GM19240 (cell line): ENCODE data around the gene APP.

Source experiments
- DNase-seq: peaks from one replicate; pipeline ENCODE4 v3.0.0; 2011; ENCODE audit warnings: low spot score; ENCODE audit not compliant: insufficient read length

Gene APP

DNA sequence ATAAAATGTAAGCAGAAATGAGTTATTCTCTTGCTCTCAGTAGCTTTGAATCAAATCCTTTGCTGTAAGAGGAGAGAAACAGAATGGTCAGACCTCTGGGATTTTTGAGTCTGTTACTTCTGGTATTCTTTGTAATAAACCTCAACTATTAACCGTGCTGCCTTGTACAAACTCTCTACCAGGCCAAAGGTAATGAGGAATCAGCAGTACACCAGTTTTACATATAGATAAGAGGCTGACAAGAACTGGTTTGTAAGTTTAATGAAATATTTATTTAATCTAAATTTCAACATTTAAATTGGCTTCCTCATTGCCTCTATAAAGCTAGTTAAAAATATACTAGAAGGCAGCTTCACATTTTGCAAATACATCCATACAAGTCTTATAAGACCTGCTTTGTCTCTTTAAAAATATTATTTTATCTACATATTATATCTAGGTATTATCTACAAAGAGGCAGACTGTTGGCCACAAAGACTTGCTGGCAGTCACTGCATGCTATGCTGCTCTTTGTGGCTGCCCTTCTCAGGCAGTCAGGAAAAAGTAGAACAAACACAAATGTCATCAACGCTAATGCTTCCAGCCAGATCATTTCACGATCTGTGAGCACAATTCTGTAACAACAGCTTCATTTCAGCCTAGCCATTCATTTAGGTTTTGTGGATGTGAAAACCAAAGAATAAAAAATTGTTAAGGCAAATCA lies 262.8 kb downstream of the APP start:
- no peak for DNase-seq

DNA sequence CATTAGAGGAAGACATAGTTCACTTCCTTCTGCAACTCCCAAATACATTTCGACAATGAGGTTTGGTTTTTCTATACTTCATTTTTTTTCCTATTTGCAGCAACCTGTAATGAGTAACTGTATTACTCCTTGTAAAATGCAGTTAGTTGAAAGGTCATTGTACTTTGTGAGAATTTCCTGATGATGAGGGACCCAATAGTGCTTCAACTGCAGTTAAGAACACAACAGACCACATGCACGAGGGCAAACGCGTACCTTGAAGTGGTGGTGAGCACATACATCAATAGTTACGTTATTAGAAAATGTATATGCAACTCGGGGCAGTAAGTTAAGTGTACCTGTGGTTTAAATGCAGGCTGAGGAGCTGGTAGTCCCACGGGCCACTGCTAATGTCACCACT lies 264.0 kb downstream of the APP start:
- no peak for DNase-seq

DNA sequence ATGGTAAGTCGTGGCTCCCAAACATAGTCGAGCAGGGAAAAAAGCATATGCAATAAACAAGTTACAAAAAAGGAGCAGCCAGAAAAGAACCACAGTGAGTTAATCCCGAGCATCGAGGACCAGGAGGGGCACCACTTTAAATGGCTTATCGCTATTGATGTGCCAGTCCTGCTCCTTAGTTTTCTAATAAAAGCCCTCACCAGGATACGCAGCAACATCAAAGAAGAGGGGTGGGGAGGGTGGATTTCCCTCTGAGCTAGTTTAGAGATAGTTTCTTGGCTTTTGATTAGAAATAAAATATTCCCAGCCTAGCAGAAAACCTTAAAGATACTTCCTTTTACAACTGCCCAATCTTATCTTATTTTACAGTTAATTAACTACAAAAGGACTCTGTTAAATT lies 265.4 kb downstream of the APP start:
- DNase-seq, result no peak

DNA sequence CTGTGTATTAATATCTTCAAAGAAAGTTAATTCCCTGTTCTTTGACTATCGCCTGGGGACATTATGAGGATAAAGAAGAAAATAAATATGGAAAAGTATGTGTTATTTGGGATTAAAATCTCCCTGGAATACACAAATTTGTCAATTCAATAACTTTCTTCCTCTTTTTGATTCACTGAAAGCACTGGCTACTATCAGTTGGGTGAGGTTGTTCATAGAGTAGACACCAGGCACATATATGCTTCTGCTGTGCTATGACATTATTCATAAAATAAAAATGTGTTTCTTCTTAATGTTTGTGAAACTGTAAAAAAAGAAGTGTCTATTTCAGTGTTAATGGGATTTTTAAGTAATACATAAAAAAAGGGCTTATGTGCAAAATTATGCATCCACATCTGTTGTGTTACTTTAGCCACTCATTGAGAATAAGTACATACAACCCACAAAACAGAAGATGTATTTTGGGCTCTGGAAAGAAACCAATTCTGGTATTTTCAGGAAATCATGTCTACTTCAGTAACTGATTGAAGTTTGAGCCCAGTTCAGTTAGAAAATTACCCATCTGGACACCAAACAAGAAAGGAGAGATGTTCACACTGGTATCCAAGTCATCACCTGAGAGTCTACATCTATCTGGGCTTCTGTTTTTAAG lies 266.4 kb downstream of the APP start:
- DNase-seq, result no peak

DNA sequence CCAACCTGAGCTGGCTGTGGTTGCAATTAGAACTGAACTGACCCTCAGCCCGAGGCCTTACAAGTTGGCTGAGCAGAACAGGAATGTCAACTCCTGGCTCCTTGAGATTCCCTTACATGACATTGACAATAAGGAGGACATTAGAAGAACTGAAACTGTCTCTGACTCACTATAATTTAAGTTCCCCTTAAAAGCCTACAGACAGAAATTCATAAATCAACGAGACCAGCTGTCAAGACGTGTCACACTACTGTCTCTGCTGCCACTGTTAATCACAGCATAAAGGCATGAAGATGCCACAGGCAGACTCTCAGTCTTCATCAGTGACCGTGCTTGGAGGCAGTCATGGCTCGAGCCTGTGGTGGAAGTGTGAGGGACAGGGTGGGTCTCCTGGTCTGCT lies 267.0 kb downstream of the APP start:
- no peak for DNase-seq

DNA sequence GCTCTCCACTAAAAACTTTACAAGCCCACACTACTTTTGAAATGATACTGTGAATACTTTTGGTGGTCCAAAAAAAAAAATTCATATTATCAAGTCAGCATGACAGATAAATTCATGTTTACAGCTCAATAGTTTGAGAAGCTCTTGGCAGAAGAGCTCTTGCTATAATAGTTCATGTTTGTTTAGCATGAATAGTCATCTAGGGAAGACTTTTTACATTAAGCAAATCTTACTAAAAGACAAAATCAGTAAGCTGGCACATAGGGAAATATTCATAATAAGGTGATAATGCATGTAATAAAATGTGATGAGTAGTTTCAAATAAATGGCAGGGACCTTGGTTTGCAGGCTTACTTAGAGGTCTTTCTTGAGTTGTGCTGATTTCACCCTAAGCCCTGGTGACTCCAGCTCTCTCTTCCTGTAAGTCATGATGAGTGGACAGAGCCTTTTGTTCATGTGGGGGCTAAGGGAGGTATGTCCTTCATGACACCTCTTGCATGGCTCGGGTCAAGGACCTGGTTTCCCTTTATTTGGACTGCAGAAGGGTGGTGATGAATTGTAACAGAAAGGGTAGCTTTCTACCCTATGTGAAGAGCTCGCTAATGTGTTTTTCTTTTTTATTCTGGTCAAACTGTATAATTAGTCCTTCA lies 269.1 kb downstream of the APP start:
- no peak for DNase-seq

DNA sequence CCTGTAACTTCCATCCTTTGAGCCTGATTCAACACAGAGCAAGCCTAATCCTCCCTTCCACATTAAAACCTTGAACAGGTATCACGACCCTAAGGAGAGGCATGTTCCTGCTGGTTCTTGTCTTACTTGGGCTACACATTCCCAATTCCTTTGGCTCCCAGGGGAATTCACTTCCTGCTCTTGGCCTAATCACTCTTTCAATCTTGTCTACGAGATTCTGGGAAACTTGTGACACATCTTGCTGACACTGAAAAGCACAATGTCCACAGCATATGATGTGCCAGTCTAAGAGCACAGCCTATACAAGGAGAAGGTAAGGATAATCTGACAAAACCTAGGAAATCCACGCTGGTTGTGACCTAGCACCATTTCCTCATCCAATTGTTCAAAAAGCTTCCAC lies 271.9 kb downstream of the APP start:
- no peak for DNase-seq

DNA sequence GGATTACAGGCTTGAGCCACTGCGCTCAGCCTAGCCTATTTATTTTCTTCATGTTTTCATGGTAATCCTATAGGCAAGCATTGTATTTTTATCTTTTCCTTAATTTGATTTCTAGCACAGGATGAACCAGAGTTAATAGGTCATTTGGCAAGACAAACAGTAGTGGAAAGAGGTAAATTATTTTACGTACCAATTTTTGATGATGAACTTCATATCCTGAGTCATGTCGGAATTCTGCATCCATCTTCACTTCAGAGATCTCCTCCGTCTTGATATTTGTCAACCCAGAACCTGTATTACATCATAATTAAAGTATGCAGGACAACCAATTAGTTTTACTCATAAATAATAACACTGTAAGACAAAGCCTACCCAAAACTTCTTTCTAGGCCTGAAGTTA lies 273.2 kb downstream of the APP start:
- DNase-seq, result no peak

DNA sequence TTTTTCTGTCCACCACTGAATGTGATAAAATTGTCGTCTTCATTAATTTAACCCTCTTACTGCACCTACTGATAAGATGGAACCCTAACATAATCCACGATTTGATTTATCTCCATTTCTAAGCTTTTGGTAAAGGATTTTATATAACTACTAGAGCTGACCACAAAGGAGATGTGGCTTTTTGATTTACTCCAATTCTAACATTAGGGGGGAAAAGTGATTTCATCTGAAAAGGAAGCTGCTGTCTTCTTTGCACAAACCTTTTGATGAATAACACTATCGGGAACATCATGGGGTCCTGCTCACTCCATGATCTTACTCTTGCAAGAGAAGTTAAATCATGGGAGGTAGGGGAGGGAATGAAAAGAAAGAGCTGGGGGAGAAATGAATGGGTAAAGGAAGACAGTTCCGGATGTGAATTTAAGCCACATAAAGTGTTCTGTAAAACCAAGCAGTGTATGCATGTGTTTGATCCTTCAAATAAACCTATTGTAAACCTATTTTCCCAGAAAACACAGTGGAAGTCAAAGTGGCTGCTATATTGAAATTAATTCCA lies 274.0 kb downstream of the APP start:
- DNase-seq, result no peak

DNA sequence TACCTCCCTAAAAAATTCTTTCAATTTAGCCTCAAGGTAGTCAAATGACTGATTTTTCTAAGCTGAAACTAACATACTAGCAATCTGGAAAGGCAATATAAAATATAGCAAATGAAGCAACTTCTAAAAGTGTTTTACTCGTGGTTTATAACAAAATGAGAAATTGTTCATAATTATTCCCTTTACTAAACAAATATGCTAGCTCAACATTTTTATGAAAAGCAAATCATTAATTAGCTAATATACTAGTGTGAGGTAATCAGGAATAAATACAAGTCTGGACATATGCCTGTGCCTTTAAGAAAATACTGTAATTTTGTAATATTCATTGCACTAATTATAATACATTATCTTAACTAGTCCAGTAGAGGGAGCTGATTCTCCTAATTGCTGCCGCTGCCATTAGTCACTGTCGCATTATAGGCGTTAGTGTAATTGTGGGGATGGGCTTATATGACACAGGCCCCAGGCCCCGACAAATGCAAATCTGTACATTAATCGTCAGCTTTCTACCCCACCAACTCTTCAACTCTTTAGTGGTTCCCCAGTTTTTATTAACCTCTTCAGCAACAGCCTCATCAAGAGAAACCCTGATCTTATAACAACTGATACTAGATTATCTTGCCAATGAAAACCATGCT lies 274.9 kb downstream of the APP start:
- DNase-seq, result no peak

DNA sequence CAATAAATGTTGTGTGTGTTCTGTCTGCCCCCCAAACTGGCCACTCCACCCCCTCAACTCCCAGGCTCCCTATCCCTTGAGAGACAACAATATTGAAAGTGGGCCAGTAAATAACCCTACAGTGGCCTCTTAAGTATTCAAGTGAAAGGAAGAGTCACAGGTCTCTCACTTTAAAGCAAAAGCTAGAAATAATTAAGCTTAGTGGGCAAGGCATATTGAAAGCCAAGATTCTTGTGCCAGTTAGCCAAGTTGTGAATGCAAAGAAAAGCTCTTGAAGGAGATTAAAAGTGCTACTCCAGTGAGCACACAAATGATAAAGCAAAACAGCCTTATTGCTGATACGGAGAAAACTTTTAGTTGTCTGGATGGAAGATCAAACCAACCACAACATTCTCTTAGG lies 277.4 kb downstream of the APP start:
- no peak for DNase-seq

DNA sequence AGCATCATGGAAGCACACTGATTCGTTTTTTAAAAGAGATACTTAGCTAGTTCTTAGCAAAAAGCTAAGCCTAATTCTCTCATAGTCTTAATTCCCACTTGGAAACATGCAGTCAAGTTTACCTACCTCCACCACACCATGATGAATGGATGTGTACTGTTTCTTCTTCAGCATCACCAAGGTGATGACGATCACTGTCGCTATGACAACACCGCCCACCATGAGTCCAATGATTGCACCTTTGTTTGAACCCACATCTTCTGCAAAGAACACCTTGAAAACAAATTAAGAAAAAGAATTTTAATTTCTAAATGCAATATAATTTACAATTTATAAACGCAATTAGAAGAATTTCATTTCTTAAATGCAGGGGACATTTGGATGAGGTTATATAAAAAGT lies 279.0 kb downstream of the APP start:
- DNase-seq, result no peak

DNA sequence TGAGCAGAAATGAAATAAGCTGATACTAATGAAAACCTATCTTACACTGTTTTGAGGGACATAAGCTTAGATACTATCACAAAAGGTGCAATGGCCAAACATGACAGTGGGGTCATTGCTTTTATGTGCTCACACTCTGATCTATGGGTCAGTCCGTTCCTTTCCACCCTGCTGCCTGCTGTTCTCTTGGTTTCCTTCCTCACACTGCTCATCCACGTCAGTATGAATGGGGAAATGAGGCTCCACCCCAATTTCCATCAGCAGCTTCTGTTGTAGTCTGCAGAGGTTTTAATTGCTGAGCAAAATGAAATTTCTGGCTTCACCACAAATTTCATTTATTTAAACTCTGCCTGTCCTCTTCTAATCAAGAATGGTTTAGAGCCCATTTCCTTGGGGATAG lies 280.6 kb downstream of the APP start:
- no peak for DNase-seq

DNA sequence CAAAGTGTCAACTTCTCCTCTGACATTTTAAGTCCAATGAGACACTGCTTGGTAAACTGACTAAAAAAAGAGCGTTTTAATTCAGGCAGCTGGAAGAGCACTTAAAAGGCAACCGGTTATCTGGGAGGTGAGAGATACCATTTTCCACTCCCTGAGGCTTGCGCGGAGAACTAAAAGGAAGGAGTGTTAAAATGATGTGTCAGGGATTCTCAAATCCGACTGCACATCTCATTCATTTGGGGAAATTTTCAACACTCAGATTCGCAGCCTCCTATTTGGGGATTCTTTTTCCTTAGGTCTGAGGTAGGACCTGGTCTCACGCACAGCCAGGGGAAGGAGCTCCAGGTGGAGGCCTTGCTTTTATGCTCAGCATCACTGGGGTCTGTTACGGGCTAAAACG lies 281.9 kb downstream of the APP start:
- no peak for DNase-seq

DNA sequence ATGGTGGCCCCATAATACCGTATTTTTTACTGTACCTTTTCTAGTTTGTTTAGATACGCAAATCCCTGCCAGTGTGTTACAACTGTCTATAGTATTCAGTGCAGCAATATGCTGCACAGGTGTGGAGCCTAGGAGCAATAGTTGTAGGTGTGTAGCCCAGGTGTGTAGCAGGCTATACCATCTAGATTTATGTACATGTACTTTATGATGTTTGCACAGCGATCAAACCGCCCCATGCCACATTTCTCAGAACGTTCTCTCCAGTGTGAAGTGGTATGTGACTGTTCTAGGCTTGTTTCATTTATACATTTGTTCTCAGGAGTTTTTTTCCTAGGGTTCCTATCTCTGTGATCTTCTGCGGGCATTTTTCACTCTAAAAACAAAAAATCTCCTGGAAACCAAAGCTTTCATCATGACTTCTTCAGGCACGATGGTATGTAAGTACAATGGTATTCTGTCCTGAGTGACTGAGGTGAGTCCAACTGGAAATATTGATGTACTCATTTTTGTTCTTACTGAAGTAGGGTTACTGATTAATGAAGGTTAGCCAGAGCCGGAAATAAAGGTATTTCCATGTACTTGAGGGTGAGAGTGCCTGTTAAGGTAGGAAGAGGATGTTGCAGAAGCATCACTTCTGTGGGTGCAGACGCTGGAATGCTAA lies 282.8 kb downstream of the APP start:
- no peak for DNase-seq

DNA sequence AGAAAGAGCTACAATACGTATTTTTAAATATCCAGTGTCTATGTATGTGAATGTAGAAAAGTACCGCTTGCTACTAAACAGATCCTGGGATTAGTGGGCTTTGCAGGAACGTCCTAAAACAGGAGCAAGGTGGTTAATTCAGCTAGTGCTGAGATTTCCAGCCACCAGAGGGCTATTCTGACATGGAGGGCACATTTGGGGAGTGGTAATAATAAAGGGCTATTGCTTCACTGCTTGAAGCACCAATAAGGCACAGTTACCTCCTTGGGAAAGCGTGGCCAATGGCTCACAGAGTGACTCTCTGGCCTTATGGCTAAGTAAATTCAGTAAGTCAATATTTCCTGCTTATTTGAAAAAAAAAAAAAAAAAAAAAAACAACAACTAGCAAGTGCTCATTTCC lies 283.4 kb downstream of the APP start:
- no peak for DNase-seq

DNA sequence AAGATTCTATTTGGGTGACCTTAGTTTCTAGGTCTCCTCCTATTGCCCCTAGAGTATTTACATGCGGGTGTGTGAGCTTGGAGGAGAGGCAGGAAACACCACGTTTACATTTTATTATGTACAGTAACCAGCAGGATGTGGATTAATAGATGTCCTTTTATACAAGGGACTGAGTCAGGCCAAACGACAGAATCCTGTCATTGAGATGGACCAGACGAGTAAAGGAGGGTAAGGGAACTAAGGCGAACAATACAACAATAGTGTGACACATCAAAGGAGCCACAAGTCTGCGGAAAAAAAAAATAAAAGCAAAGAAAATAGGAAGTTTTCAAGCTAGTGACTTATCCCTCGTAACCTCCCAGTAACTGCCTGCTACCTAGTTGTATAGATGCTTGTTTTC lies 284.7 kb downstream of the APP start:
- no peak for DNase-seq

DNA sequence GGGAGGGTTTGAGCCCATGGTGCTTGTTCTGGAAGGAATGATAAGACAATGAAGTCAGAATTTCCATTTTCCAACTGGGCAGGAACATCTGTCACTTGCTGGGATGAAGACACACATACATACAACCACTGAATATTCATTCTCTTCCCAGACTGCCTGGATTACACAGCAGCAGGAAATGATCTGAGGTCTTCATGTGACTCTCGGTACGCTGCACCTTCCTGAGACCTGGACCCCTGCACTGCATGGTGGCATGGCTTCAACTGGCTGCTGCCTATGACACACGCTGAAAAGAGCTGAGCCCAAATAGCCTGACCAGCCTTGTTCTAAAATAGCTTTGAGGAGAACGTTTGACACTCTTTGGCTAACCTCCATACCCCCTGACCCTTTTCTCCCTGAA lies 285.2 kb downstream of the APP start:
- DNase-seq, result no peak

DNA sequence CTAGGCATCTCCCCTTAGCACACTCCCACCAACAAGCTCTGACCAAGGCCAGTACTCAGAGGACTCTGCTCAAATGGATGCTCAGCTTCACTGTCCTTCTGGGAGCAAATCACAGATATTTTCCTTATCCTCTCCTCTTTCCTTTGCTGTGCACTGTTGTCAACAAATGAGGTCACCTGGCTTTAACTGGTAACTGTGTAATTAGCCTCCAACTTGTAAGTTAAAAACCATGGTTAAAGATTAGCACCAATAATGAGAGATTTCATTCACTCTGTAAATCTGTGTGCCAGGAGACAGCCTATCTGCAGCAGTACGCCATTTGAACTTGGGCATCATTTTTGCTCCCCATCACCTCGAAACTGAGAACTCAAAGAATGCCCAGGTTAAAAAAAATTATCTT lies 286.3 kb downstream of the APP start:
- no peak for DNase-seq

DNA sequence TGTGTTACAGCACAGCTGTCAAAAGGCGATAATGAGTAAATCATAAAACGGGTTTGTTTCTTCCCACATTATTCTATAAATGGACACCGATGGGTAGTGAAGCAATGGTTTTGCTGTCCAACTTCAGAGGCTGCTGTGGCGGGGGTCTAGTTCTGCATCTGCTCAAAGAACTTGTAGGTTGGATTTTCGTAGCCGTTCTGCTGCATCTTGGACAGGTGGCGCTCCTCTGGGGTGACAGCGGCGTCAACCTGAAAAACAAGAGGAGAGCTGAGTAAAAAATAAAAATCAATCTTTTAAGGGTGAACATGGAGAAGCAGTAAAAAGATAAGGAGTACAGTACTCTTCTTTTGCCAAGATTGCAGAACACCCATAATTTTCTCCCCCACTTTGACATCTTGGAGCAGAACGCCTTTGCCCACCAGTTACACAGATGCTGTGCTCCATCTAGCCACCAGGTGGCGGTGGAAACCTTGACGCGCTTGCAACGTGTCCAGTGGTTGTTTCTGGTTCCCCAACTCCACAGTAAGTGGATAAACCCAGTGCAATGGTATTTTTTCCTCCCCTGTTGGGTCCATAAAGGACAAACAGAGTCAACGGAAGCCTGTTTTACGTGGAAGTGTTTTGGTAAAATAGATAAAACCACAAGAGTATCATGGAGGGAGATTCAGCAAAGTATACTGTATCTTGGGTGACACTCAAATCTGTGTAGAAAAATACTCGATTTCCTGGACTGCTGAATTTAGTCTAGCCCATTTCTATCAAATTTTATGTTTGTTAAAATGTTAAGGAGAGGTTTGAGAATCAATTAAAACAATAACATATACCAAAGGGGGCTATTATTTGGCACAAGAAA lies 288.8 kb downstream of the APP start:
- peak; percentile 35 for DNase-seq

DNA sequence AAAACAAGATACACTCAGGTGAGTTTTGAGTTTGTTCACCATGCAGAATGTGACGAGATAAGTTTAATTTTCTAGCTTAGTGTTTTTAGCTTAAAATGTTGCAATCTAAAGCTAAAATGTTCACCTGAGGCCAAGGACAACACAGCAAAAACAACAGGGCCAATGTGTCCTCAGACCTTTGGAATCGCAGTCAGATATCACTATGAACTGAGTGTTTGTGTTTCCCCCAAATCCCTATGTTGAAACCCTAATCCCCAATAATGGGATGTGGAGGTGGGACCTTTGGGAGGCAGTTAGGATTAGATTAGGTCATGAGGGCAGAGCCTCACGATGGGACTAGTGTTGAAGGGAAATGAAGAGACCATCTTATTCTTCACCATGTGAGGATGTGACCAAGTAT lies 291.4 kb downstream of the APP start:
- no peak for DNase-seq
